DMS 273 (cell line): Measurements from ENCODE around the gene RSPO1.
"Not testable (repeated sequence)": the region's sequence is repeated elsewhere in the genome, so short reads cannot be mapped to it uniquely, and the experiment has no call there.

Experiments used
- DNase-seq: peaks from one replicate; lab custom pipeline; 2025; ENCODE audit not compliant: unreplicated experiment; lab: John Stamatoyannopoulos, UW

The RSPO1 gene

GRCh38 chr1:37622131-37622530 is 12.6 kb downstream of the RSPO1 start:
- DNase-seq, result peak; percentile 25

GRCh38 chr1:37621326-37621870 is 13.3 kb downstream of the RSPO1 start:
- DNase-seq, result no peak

DNA sequence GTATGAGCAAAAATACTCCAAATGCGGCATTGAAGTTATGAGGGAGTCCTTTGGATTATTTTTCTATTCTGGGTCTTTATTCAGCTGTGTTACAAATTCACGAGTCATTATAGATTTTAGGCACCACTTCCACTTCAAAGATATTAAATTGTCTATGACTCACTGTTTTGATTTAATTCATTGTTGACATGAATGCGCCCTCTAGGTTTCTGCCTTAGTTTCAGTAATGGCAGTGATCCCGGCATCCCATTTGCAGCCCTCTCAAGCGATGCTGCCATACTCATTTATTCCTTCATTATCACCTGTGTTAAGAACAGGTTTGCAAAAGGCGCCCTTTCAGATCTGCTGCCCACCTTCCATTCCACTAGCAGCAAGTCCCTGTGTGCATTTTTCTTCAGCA is 14.0 kb downstream of the RSPO1 start:
- DNase-seq, result peak; percentile 12

GRCh38 chr1:37616330-37616729 is 18.4 kb downstream of the RSPO1 start:
- peak; percentile 35 for DNase-seq

DNA sequence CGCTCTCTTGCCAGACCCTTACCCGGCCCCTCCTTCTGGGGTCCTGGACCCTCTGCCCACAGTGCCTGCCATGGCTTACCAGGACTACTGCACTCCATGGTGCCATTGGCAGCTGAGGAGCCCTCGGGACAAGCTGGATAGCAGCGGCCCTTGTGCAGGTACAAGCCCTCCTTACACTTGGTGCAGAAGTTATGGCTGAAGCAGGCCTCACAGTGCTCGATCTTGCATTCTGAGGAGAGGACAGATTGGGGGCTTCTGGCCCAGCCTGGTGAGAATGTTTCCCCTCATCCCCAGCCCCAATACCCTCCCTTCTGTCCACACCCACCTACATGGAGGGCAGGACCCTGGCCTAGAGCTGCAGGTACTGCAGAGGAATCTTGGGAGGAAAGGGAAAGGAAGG is 20.6 kb downstream of the RSPO1 start:
- no peak for DNase-seq

GRCh38 chr1:37612186-37612585 is 22.5 kb downstream of the RSPO1 start:
- peak; percentile 26 for DNase-seq

DNA sequence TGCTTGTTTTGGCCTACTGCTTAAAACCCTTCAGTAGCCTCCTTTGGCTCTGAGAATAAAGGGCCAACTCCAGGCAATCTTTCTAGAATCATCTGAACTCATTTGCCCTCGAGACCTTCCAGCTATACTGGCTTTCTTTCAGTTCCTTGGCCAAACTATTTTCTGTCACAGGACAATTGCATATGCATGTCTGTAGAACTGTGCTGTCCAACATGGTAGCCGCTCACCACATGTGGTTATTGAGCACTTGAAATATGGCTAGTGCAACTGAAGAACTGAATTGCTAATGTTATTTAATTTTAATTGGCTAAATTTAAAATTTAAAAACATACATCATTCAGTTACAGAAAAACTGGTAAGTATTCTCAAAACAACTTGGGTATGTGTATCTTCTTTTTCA is 24.7 kb downstream of the RSPO1 start:
- DNase-seq, result no peak

DNA sequence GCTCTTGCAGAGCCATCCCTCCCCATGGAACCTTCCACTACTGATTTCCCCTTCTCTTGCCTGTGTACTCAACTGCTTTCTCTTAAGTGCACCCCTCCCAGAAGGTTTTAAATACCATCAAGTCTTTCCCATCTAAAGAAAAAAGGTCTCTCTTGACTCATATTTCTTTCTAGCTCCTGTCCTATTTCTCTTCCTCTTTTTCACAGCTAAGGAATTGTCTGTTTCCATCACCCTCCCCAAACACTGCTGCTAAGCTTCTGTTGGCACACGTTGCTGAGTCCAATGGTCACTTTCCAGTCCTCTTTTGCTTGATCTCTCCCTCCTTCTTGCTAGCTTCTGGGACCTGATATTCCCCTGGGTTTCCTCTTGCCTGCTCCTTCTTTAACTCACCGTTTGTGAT is 25.7 kb downstream of the RSPO1 start:
- no peak for DNase-seq

- DNase-seq, result no peak
Observed at GRCh38 chr1:37606481-37607263, 28.0 kb downstream of the RSPO1 start.

GRCh38 chr1:37605806-37606474 is 28.8 kb downstream of the RSPO1 start:
- no peak for DNase-seq

- DNase-seq, result no peak
Observed at GRCh38 chr1:37605061-37605650, 29.5 kb downstream of the RSPO1 start.

- peak; percentile 69 for DNase-seq
Observed at GRCh38 chr1:37602750-37603694, 31.7 kb downstream of the RSPO1 start.

DNA sequence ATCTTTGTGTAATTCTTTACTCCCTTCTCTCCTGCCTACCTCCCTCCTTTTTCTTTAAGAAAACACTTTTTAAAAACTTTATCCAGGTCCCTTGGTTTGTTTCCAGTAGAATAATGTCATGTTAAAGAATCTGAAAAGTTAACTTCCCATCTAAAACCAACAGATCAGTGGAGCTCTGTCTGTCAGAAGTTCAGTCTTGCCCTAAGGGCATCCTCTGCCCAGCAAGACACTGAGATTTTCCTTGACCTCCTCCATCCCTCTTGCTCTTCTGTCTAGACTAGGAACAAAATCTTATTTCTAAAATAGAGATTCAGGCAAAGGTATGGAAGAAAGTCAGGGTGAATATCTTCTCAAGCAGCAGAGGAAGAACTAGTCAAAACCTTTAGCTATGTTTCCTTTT is 33.3 kb downstream of the RSPO1 start:
- DNase-seq, result no peak

GRCh38 chr1:37599940-37600339 is 34.8 kb downstream of the RSPO1 start:
- DNase-seq, result no peak

- DNase-seq, result no peak
Observed at GRCh38 chr1:37596182-37596667, 38.5 kb downstream of the RSPO1 start.

DNA sequence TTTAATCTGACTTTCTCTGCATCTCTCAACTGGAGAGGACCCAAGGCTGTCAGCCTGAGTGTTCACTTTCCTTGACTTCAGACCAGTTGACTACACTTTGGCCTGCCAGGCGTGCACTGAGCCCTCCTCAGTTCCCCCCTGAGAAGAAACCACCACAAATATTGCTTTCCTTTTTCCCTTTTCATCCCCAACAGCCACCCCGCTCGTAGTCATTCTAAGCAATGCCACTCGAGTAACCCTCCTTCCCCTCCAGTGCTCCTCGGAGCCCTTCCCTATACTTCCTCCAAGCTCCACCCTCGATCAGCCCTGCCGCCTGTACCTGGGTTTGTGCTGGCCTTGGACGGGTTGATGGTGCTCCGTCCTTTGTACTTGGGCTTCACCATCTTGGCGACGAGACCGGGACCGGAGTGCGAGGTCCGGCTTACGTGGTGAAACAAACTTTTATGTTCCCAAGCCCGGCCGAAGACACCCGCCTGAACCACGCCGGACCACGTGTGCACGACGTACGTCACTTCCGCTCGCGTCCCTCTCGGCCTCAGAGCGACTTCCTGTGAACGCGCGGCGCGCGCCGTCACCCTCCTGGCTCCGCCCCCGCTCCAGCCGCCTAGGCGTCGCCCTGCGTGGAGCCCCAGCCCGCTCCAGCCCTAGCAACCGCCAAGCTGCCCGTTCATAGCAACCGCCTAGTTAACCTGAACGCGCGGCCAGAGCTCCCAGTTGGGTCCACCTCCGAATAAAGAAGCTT is 39.1 kb downstream of the RSPO1 start, which contains the start of gene GNL2:
Gene GNL2, minus strand, starts transcription at position 498 of the 742 bp plus-strand sequence. Its CDS starts 115 bp downstream, at position 383.
- peak; percentile 99 for DNase-seq

GRCh38 chr1:37593726-37594125 is 41.0 kb downstream of the RSPO1 start:
- no peak for DNase-seq

- no peak for DNase-seq
Observed at GRCh38 chr1:37588939-37589338, 45.8 kb downstream of the RSPO1 start.

GRCh38 chr1:37584544-37584943 is 50.1 kb downstream of the RSPO1 start:
- not testable (repeated sequence) for DNase-seq

GRCh38 chr1:37575692-37576091 is 59.0 kb downstream of the RSPO1 start:
- no peak for DNase-seq
